GM23248 (cell line): ENCODE results near the gene PTPRD.

Experiments
- EZH2 ChIP-seq: fragments of 200-600 bp; sonication (generic); IDR thresholded peaks from 2 replicates; pipeline ENCODE4 v1.6.1; 2018; ENCODE audit warnings: antibody characterized with exemption, mild to moderate bottlenecking; ENCODE audit not compliant: insufficient read depth, poor library complexity, severe bottlenecking
- EZH2phosphoT487 ChIP-seq: fragments of 200-600 bp; sonication (generic); IDR thresholded peaks from 2 replicates; pipeline ENCODE4 v1.6.1; 2018; ENCODE audit warnings: antibody characterized with exemption, moderate library complexity, mild to moderate bottlenecking, low read depth; ENCODE audit not compliant: insufficient read depth

GRCh38 chr9:10443181-10443867 is 169.5 kb downstream of the PTPRD start:
- TF ChIP-seq EZH2 (no peak), EZH2phosphoT487 (no peak)
